Measurements from ENCODE around the gene ARHGEF11.

ARHGEF11 gene

DNA sequence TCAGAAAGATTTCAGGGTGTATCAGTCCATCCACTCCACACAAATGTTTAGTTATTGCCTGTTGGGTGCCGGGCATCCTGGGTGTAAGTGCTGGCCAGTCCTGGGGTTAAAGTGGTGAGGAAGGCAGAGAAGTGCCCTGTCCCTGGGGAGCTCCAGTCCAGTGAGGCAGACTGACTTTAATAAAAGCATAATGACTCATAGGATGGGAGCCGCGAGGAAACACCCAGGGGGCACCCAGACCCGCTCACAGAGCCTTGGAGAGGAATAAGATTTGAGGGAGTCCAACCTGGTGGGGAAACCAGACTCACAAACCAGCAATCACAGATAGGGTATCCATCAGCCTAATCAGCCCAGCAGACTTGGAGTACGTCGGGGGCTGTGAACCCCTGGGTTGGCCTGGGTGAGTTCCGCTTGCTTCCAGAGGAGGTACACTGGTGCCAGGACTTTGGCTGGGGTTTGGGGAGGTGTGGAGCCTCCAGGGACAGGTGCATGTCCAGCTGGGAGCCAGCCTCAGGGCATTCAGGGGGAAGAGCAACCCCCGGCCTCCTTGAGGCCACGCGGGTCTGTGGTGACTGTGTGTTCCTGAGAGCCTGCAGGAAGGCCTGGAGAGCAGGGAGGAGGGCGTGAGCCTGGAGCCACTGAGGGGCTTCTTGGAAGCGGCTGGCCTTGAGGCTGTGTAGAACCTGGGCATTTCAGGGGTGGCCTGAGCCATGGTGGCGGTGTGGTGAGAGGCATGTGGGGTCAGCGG lies 148.3 kb downstream of the ARHGEF11 start:
- DNase-seq (ENCODE audit: low read depth in 1 of 2, low spot score in 1 of 2) = no peak

DNA sequence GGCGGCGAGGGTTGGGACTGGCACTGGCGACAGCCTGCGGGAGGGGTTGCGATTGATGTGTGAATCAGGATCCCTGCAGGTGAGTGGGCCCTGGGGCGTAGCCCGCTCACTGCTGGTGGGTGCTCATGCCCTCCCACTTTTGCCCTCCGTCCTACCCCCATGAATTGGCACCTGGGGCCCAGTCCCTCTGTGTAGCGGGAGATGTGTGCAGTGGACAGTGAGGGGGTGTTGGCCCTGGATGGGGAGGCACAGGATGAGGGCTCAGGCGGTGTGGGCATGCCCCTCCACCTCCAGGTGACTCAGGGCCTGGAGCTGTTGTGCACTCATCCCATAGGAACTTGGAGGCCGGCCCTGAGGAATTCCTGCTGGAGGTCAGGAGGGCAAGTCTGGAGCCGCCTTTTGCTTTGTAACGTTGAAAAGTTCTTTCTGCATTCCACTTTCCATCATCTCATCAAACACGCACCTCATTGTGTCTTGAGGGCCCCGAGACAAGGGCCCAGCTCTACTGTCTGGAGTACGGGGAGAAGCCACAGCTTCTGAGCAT lies 149.0 kb downstream of the ARHGEF11 start:
- DNase-seq (ENCODE audit: low read depth in 1 of 2, low spot score in 1 of 2) = no peak

DNA sequence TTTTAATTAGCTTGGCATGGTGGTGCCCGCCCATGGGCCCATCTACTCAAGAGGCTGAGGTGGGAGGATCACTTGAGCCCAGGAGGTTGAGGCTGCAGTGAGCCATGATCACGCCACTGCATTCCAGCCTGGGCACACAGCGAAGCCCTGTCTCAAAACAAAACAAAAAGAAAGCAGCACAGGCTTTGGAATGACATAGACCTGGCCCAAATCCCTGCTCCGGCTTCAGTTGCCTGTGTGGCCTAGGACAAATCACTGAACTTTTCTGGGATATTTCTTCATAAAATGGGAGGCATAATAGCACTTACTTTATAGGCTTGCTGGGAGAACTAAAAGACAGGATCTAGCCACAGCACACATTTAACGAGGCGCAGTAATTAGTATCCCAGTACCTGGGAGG lies 149.6 kb downstream of the ARHGEF11 start:
- no peak for DNase-seq (ENCODE audit: low read depth in 1 of 2, low spot score in 1 of 2)

DNA sequence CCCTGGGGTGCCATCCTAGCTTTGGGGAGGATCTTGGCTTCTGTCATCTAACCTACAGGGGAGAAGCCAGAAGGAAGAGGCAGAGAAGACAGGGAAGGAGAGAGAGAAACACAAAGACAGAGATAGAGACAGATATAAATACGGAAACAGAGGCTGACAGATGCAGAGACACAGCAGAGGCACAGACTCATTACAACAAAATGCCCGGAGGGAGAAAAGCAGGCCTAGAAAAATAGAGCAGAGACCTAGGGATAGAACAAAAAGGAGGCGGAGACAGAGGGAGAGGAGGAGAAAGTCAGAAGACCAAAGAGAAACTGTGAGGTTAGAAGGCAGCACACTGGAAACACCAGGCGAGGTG lies 150.1 kb downstream of the ARHGEF11 start:
- DNase-seq (ENCODE audit: low read depth in 1 of 2, low spot score in 1 of 2) = no peak

DNA sequence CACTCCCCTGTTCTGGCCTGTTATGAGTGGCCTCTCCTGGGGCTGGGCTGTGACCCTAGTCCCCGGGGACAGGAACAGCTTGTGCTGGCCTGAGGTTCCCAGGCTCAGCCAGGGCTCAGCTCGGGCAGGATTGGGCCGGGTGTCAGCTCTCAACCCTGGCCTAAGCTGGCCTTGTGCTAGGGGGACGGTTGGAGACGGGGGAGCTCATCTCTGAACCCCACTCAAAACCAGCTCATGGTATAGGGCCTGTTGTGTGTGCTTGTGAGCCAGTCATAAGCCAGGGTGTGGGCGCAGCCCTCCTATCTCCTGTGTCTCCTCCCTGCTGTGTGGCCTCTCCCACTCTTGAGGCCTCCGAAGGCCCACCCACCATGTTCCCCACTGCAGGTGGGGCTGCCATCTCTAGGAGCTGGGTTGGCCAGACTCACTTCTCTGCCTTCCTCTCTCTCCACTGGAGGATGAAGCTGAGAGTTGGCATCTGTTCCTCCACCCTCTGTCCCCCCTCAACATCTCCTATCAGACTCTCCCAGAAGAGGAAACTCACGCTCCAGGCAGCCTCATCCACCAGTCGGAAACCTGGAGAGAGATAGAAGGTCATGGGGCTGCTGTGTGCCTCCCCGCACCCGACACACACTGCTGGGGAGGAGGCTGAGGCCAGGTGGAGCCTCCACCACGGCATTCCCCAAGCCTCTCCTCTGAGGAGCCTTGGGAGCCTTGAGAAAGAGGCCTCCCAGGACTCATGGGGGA lies 150.7 kb downstream of the ARHGEF11 start:
- no peak for DNase-seq (ENCODE audit: low read depth in 1 of 2, low spot score in 1 of 2)

DNA sequence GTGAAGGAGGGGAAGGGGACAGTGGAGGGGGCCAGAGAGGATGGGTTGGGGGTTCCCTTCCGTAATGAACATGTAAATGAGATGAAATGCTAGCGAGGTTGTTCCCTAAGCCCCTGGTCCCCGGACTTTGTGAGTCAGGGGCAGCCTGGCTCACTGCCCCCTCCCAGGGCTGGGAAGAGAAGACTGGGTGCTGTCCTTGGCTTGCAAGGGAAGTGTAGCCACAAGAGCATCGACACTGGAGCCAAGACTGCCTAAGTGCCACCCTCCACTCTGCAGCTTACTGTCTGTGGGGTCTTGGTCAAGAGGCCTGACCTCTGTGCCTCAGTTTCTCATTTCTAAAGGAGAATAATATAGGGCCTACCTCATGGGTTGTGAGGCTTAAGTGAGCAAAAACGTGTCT lies 151.5 kb downstream of the ARHGEF11 start:
- no peak for DNase-seq (ENCODE audit: low read depth in 1 of 2, low spot score in 1 of 2)

DNA sequence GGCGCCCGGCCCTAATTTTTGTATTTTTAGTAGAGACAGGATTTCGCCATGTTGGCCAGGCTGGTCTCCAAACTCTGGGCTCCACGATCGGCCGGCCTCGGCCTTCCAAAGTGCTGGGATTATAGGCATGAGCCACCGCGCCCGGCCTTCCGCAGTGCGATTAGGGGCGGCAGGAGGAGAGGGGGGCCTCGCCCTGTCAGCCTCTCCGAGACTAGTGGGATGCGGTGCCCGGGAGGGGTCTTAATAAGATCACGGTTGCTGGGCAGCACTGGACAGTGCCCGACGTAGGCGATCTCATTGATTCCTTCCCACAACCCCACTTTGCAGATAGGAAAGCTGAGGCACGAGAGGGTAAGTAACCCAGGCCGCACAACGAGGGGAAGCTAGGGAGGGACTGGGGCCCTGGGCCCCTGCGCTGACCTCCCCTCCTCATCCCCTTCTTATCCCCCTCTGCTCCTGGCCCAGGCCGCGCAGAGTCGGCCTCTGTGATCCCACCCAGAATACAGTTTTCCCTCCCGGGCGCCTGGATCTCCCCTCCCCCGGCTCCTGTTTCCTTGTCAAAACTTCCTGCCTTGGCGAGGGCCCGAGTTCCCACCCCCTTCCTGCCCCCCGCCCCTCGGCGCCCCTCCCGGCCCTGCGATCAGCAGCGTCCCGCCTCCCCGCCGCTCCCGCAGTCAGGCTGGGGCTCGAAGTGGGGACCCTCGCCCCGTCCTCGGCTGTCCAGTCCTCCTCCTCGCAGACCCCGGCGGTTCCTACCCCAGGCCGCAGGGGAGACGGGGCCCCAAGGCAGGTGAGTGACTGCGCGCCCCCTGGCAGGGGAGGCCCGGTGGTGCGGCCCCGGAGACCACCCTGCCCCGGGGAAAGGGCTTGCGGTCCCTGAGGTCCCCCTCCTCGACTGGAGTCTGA lies 152.2 kb downstream of the ARHGEF11 start, which contains the start of gene PEAR1:
Gene PEAR1 (plus strand): TSS at position 671 of the 906 bp plus-strand sequence. CDS start 10,209 bp downstream, outside the sequence.
- no peak for DNase-seq (ENCODE audit: low read depth in 1 of 2, low spot score in 1 of 2)

DNA sequence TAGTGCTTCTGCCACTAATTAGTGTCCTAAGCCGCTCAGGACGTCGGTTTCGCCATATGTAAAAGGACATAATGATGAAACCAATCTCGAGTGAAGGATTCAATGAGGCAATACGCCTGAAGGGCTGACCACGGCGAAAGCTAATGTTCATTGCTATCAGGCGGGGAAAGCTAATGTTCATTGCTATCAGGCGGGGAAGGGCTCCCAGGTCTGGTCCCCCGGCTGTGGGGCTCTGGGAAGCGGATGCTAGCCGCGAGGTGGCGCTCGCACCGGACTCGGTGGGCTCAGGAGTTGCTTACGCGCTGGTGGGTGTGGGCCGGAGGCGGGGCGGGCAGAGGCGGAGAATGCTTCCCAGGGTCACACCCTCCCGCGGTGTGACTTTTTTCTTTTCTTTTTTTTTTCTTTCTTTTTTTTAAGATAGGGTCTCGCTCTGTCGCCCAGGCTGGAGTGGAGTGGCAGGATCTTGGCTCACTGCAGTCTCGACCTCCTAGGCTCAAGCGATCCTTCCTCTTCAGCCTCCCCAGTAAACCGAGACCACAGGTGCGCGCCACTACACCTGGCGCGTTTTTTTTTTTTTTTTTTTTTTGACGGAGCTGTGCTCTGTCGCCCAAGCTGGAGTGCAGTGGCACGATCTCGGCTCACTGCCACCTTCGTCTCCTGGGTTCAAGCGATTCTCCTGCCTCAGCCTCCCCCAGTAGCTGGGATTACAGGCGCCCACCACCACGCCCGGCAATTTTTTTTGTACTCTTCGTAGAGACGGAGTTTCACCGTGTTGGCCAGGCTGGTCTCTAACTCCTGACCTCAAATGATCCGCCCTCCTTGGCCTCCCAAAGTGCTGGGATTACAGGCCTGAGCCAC lies 153.1 kb downstream of the ARHGEF11 start:
- DNase-seq (ENCODE audit: low read depth in 1 of 2, low spot score in 1 of 2) = peak; percentile 69 to 74

DNA sequence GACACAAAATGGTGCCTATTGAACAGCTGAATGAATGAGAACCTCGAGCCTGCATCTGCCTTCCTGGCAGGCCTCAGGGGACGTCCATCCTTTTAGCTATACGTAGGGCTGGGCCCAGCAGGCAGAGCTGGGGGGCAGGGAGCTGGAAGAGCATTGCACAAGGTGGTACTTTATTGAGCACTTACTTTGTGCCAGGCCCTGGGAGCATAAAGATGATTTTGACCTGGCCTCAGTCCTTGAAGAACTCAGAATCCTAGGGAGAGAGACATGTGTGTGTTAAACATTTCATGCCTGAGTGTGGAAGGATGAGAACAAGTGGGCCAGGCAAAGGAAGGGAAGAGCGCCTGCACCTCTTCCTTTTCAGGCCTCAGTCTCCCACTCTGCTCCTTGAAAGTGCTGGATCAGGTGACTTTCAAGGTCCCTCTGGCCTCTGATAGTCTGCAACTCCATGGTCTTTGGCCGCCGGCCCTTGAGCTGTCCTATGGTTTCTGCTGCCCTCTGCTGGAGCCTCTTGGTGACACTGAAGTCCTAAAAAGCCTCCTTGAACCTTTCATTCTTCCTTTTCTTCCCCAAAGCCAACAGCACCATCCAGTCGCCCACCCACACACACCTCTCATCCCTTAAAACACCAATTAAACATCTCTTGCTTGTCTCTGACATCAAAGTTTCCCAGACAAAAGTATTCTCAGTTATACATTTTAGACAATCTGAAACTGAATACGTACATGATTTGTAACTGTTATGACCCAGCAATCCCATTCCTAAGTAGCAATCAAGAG lies 155.6 kb downstream of the ARHGEF11 start:
- DNase-seq (ENCODE audit: low read depth in 1 of 2, low spot score in 1 of 2) = peak; percentile 20 to 22

DNA sequence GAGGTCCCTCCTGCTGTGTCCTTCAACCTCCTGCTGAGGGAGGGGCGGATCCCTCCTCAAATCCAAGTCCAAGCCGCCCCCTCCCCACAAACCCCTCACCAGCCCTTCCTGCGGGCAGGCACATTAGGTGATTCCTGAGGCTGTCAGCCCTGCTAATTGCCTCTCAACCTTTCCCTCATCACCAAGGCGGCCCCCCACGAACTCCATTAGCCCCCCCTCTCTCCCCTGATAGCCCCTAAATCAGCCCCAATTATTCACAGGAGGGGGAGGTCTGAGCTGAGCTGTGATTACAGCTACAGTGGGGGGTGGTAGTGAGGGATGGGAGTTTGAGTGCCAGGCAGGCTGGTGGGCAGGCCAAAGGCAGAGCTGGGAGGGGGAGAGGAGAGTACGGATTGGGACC lies 157.8 kb downstream of the ARHGEF11 start:
- no peak for DNase-seq (ENCODE audit: low read depth in 1 of 2, low spot score in 1 of 2)

DNA sequence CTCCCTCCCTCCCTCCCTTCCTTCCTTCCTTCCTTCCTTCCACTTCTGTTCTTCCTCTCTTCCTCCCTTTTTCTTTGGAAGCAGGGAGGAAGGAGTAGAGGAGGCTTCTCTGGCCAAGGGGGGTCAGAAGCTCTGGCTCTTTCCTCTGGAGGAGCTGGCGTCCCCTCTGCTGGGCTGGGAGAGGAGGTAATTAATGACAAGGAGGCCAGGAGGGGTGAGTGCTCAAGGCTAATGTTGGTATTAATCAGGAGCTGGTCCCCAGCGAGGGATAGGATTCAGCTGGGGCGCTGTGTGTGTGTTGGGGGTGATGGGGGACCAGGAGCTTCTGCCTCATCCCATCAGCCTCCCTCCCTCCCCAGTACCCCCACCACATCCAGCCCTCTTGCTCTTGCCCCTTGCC lies 158.2 kb downstream of the ARHGEF11 start:
- no peak for DNase-seq (ENCODE audit: low read depth in 1 of 2, low spot score in 1 of 2)

DNA sequence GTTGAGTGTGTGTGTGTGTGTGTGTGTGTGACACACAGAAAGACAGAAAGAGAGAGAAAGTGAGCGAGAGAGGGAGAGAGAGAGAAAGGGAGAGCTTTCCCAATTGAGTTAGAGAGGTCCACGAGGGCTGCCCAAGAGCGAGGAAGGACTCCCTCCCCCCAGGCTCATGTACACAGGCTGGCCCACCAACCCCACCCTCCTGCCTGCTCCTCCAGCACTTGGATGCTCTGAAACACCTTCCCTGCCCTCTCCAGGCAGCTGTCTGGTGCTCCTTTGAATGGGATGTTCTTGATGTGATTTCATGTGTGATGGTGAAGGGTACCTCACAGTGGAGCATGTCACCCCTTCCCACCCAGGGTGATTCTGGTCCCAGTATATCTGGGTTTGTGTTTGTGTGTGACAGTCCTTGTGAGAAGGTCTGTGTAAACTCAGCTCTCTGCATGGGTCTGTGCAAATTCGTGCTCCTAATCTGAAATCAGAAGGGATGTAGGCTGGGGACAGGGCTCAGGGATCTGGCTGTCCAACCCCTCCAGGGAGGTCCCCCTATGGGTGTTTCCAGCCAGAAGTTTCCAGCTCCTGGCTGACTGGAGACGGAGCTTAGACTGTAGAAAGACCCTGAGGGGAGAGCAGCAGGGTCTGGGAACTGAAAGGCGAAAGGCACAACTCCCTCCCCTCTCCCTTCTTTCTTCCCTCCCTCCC lies 158.8 kb downstream of the ARHGEF11 start:
- DNase-seq (ENCODE audit: low read depth in 1 of 2, low spot score in 1 of 2) = no peak

DNA sequence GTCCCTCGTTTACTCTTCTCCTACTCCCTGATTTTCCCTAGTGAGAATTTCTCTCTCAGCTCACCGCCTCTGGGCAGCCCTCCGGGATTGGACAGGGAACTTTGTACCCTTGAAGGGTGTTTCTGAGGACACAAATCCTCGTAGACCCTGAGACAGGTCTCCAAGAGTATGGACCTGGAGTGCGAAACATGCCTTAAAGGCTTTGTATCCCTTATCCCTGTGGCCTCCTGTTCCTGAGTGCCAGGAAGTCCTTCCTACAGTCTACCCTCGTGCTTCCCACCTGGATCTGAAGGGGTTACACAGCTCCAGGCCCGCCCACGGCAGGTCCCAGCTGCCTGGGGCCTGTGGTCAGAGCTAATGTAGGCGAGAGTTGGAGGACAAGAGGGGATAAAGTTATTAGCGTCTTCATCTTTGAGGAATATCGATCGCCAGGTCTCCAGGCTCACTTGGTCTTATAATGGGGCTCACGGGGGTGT lies 159.6 kb downstream of the ARHGEF11 start:
- DNase-seq (ENCODE audit: low read depth in 1 of 2, low spot score in 1 of 2) = no peak

DNA sequence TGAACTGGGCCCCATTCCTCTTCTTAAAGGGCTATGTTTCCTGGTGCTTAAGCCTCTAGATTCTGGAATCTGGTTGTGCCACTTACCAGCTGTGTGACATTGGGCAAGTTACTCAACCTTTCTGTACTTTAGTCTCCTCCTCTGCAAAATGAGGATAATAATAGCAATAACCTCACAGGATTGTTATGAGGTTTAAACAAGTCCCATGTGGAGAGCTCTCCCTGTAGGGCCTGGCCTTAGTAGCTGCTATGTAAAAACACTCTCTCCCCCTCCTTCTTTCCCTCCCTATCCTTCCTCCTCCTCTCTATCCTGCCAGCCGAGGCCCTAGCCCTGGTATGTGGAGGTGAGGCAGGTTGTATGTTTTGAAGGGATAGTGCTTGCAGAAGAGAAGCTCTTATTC lies 160.2 kb downstream of the ARHGEF11 start:
- DNase-seq (ENCODE audit: low read depth in 1 of 2, low spot score in 1 of 2) = no peak
